GM23338 (cell line): ENCODE results near the gene OR13C2.

Experiments
- CTCF ChIP-seq, 2 experiments: fragments of 200-600 bp in 1 of 2; sonication (generic) in 1 of 2; conservative IDR thresholded peaks; 2 replicates each; pipeline versions ENCODE4 v1.5.1 to v1.6.1; 2016 to 2017; ENCODE audit warnings: antibody characterized with exemption in 2 of 2, low read depth in 2 of 2, mild to moderate bottlenecking in 2 of 2, moderate library complexity in 1 of 2
- EZH2 ChIP-seq: fragments of 200-600 bp; sonication (generic); IDR thresholded peaks from one replicate; pipeline ENCODE4 v1.8.0; 2017; ENCODE audit warnings: antibody characterized with exemption, mild to moderate bottlenecking, low read depth; ENCODE audit not compliant: unreplicated experiment
- EZH2phosphoT487 ChIP-seq: fragments of 200-600 bp; sonication (generic); IDR thresholded peaks from one replicate; pipeline ENCODE4 v1.8.1; 2018; ENCODE audit warnings: antibody characterized with exemption; ENCODE audit not compliant: unreplicated experiment
- JUNB ChIP-seq: IDR thresholded peaks from one replicate; pipeline ENCODE4 v1.6.1; 2016; ENCODE audit warnings: antibody characterized with exemption; ENCODE audit not compliant: unreplicated experiment
- POLR2AphosphoS5 ChIP-seq: IDR thresholded peaks from 2 replicates; pipeline ENCODE4 v1.6.1; 2016; ENCODE audit warnings: antibody characterized with exemption, low read depth
- REST ChIP-seq: IDR thresholded peaks from one replicate; pipeline ENCODE4 v1.6.1; 2018; ENCODE audit warnings: antibody characterized with exemption; ENCODE audit not compliant: unreplicated experiment
- STAT1 ChIP-seq: IDR thresholded peaks from one replicate; pipeline ENCODE4 v1.6.1; 2016; ENCODE audit warnings: antibody characterized with exemption; ENCODE audit not compliant: unreplicated experiment

- TF ChIP-seq EZH2 (no peak), EZH2phosphoT487 (no peak), CTCF (conservative IDR thresholded peaks at IDR 0.05; ENCODE audit: low read depth in 2 of 2) (no peak), REST (no peak), JUNB (no peak), STAT1 (no peak), POLR2AphosphoS5 (no peak)
These were observed 18.8 kb downstream of the OR13C2 start for GRCh38 chr9:104586496-104587180.
